OCI-LY7 (cell line): ENCODE data around the gene KTN1.

Source experiments
- CTCF ChIP-seq: fragments of 200-600 bp; sonication (generic); conservative IDR thresholded peaks from 2 replicates; pipeline ENCODE4 v1.5.1; 2014; ENCODE audit warnings: mild to moderate bottlenecking, antibody characterized with exemption, low read length, moderate library complexity, mixed read lengths
- EZH2phosphoT487 ChIP-seq: fragments of 200-600 bp; sonication (generic); IDR thresholded peaks from 2 replicates; pipeline ENCODE4 v1.6.1; 2018; ENCODE audit warnings: low read depth, borderline replicate concordance, mild to moderate bottlenecking, mixed run types, antibody characterized with exemption, low read length, moderate library complexity, mixed read lengths

DNA sequence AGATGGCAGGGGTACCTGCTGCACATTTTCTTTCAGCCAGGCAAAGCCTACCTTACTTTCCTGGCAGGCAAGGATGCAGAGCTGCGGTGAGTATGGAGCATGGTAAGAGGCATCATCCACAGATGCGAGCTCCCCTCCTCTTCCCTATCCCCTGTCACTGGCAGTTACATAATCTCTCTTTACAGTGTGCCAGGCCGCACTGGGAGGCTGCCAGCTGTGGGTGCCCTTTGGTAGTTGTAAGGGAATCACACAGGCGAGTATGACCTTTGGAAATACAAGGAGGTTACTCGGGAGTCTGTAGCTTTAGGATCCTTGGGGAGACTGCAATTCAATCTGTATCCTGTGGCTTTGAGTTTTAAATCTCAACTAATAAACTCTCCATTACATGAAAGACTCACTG, 132.5 kb downstream of the KTN1 start:
- TF ChIP-seq CTCF, result no peak
- TF ChIP-seq EZH2phosphoT487, result no peak
